ENCODE data around the gene TMEM132E. TPM values are rescaled to one million over a fixed set of nuclear protein-coding genes. Genes with fewer than 3 reads are reported as not detected.

Gene TMEM132E
- total and polyA plus RNA-seq, 9 donors: 0.07 to 0.80 (median 0.22) TPM

GRCh38 chr17:34580685-34581445, 1.5 kb downstream of the TMEM132E start:
- Histone ChIP-seq H3K4me1 (ENCODE audit: control insufficient read depth, insufficient read depth, low read length) (peaks cover 26% of the 10 kb centered on the region), H3K27me3 (ENCODE audit: control insufficient read depth, insufficient read depth, low read length) (peaks cover 95% of the 10 kb centered on the region), H3K36me3 (ENCODE audit: control insufficient read depth, insufficient read depth, low read length) (no peaks in the 10 kb centered on the region), H3K9me3 (replicated peaks; ENCODE audit: control insufficient read depth, low read depth, low read length) (no peaks in the 10 kb centered on the region), H3K4me3 (ENCODE audit: low read length) (peak overlapping the region; percentile 5), H3K27ac (ENCODE audit: low read length) (no peak overlapping the region)
- peak; percentile 16 for DNase-seq
- under 1% methylated on average over 52 of the region's 71 CpGs for whole genome bisulfite sequencing (ENCODE audit: insufficient coverage)

GRCh38 chr17:34581446-34582184, 2.2 kb downstream of the TMEM132E start:
- peaks cover 96% of the 10 kb centered on the region for H3K27me3 ChIP-seq (ENCODE audit: control insufficient read depth, insufficient read depth, low read length)
- peaks cover 26% of the 10 kb centered on the region for H3K4me1 ChIP-seq (ENCODE audit: control insufficient read depth, insufficient read depth, low read length)
- H3K36me3 ChIP-seq (ENCODE audit: control insufficient read depth, insufficient read depth, low read length): no peaks in the 10 kb centered on the region
- H3K9me3 ChIP-seq (replicated peaks; ENCODE audit: control insufficient read depth, low read depth, low read length): no peaks in the 10 kb centered on the region
- under 1% methylated on average over 76 of the region's 78 CpGs for WGBS (ENCODE audit: insufficient coverage)
- H3K27ac ChIP-seq (ENCODE audit: low read length): no peak overlapping the region
- DNase-seq: peak; percentile 26
- peak overlapping the region; percentile 5 for H3K4me3 ChIP-seq (ENCODE audit: low read length)

- H3K36me3 ChIP-seq (ENCODE audit: control insufficient read depth, insufficient read depth, low read length): no peaks in the 10 kb centered on the region
- 4% methylated on average over 15 of the region's 22 CpGs for WGBS (ENCODE audit: insufficient coverage)
- peaks cover 89% of the 10 kb centered on the region for H3K27me3 ChIP-seq (ENCODE audit: control insufficient read depth, insufficient read depth, low read length)
- peaks cover 26% of the 10 kb centered on the region for H3K4me1 ChIP-seq (ENCODE audit: control insufficient read depth, insufficient read depth, low read length)
- no peaks in the 10 kb centered on the region for H3K9me3 ChIP-seq (replicated peaks; ENCODE audit: control insufficient read depth, low read depth, low read length)
- H3K27ac ChIP-seq (ENCODE audit: low read length): no peak overlapping the region
- H3K4me3 ChIP-seq (ENCODE audit: low read length): no peak overlapping the region
- DNase-seq: no peak
Observed at GRCh38 chr17:34582185-34582900, 3.0 kb downstream of the TMEM132E start.

- Histone ChIP-seq H3K27me3 (ENCODE audit: control insufficient read depth, insufficient read depth, low read length) (peaks cover 83% of the 10 kb centered on the region), H3K27ac (ENCODE audit: low read length) (no peak overlapping the region)
- WGBS (ENCODE audit: insufficient coverage): 15% methylated on average over 1 of the region's 3 CpGs
Observed at GRCh38 chr17:34582901-34583245, 3.5 kb downstream of the TMEM132E start.

GRCh38 chr17:34584805-34585416, 5.5 kb downstream of the TMEM132E start:
- DNase-seq: peak; percentile 38
- H3K9me3 ChIP-seq (replicated peaks; ENCODE audit: control insufficient read depth, low read depth, low read length): no peaks in the 10 kb centered on the region
- H3K27ac ChIP-seq (ENCODE audit: low read length): no peak overlapping the region
- H3K4me1 ChIP-seq (ENCODE audit: control insufficient read depth, insufficient read depth, low read length): peaks cover 14% of the 10 kb centered on the region
- WGBS (ENCODE audit: insufficient coverage): 45% methylated on average over 7 of the region's 12 CpGs
- no peaks in the 10 kb centered on the region for H3K36me3 ChIP-seq (ENCODE audit: control insufficient read depth, insufficient read depth, low read length)
- no peak overlapping the region for H3K4me3 ChIP-seq (ENCODE audit: low read length)
- H3K27me3 ChIP-seq (ENCODE audit: control insufficient read depth, insufficient read depth, low read length): peaks cover 68% of the 10 kb centered on the region

More at GRCh38 chr17:34582901-34583245, 3.5 kb downstream of the TMEM132E start:
- no peak for DNase-seq
- H3K4me1 ChIP-seq (ENCODE audit: control insufficient read depth, insufficient read depth, low read length): peaks cover 26% of the 10 kb centered on the region
- no peaks in the 10 kb centered on the region for H3K36me3 ChIP-seq (ENCODE audit: control insufficient read depth, insufficient read depth, low read length)
- H3K4me3 ChIP-seq (ENCODE audit: low read length): no peak overlapping the region
- no peaks in the 10 kb centered on the region for H3K9me3 ChIP-seq (replicated peaks; ENCODE audit: control insufficient read depth, low read depth, low read length)

GRCh38 chr17:34586346-34586846, 7.0 kb downstream of the TMEM132E start:
- no CpG with 5 or more reads among the region's 3 CpGs for WGBS (ENCODE audit: insufficient coverage)
- Histone ChIP-seq H3K9me3 (replicated peaks; ENCODE audit: control insufficient read depth, low read depth, low read length) (no peaks in the 10 kb centered on the region), H3K27ac (ENCODE audit: low read length) (no peak overlapping the region), H3K4me1 (ENCODE audit: control insufficient read depth, insufficient read depth, low read length) (no peaks in the 10 kb centered on the region), H3K36me3 (ENCODE audit: control insufficient read depth, insufficient read depth, low read length) (no peaks in the 10 kb centered on the region), H3K27me3 (ENCODE audit: control insufficient read depth, insufficient read depth, low read length) (peaks cover 56% of the 10 kb centered on the region), H3K4me3 (ENCODE audit: low read length) (no peak overlapping the region)
- DNase-seq: no peak

- 64% methylated on average over 2 of the region's 6 CpGs for WGBS (ENCODE audit: insufficient coverage)
- H3K27ac ChIP-seq (ENCODE audit: low read length): no peak overlapping the region
- peaks cover 38% of the 10 kb centered on the region for H3K27me3 ChIP-seq (ENCODE audit: control insufficient read depth, insufficient read depth, low read length)
- no peak overlapping the region for H3K4me3 ChIP-seq (ENCODE audit: low read length)
- H3K4me1 ChIP-seq (ENCODE audit: control insufficient read depth, insufficient read depth, low read length): peaks cover 5% of the 10 kb centered on the region
- H3K9me3 ChIP-seq (replicated peaks; ENCODE audit: control insufficient read depth, low read depth, low read length): no peaks in the 10 kb centered on the region
- DNase-seq: no peak
- H3K36me3 ChIP-seq (ENCODE audit: control insufficient read depth, insufficient read depth, low read length): no peaks in the 10 kb centered on the region
Observed at GRCh38 chr17:34588266-34588665, 8.9 kb downstream of the TMEM132E start.

GRCh38 chr17:34589120-34589965, 10.0 kb downstream of the TMEM132E start:
- H3K27me3 ChIP-seq (ENCODE audit: control insufficient read depth, insufficient read depth, low read length): peaks cover 27% of the 10 kb centered on the region
- 58% methylated on average over 7 of the region's 11 CpGs for WGBS (ENCODE audit: insufficient coverage)

GRCh38 chr17:34592002-34592401, 12.6 kb downstream of the TMEM132E start:
- no peaks in the 10 kb centered on the region for H3K9me3 ChIP-seq (replicated peaks; ENCODE audit: control insufficient read depth, low read depth, low read length)
- no peak overlapping the region for H3K4me3 ChIP-seq (ENCODE audit: low read length)
- H3K27ac ChIP-seq (ENCODE audit: low read length): no peak overlapping the region
- no peaks in the 10 kb centered on the region for H3K36me3 ChIP-seq (ENCODE audit: control insufficient read depth, insufficient read depth, low read length)
- peaks cover 9% of the 10 kb centered on the region for H3K27me3 ChIP-seq (ENCODE audit: control insufficient read depth, insufficient read depth, low read length)
- no peak for DNase-seq
- H3K4me1 ChIP-seq (ENCODE audit: control insufficient read depth, insufficient read depth, low read length): peaks cover 5% of the 10 kb centered on the region
- no CpG with 5 or more reads among the region's 4 CpGs for WGBS (ENCODE audit: insufficient coverage)

More at GRCh38 chr17:34589120-34589965, 10.0 kb downstream of the TMEM132E start:
- no peak for DNase-seq
- no peaks in the 10 kb centered on the region for H3K36me3 ChIP-seq (ENCODE audit: control insufficient read depth, insufficient read depth, low read length)
- no peaks in the 10 kb centered on the region for H3K9me3 ChIP-seq (replicated peaks; ENCODE audit: control insufficient read depth, low read depth, low read length)
- no peak overlapping the region for H3K4me3 ChIP-seq (ENCODE audit: low read length)
- no peak overlapping the region for H3K27ac ChIP-seq (ENCODE audit: low read length)
- H3K4me1 ChIP-seq (ENCODE audit: control insufficient read depth, insufficient read depth, low read length): peaks cover 5% of the 10 kb centered on the region
